GM19239 (cell line): ENCODE data around the gene CLDN20.
"Not testable (repeated sequence)": the region's sequence is repeated elsewhere in the genome, so short reads cannot be mapped to it uniquely, and the experiment has no call there.

Experiments
- DNase-seq: peaks from one replicate; pipeline ENCODE4 v3.0.0; 2011; ENCODE audit warnings: low spot score; ENCODE audit not compliant: insufficient read length
- FAIRE-seq: peaks from 2 replicates; lab custom pipeline; 2011; peaks lifted over from hg19 to GRCh38; lab: Jason Lieb, UNC

Gene CLDN20

GRCh38 chr6:155265843-155266535 lies 2.2 kb downstream of the CLDN20 start:
- FAIRE-seq (no peak), DNase-seq (no peak)

DNA sequence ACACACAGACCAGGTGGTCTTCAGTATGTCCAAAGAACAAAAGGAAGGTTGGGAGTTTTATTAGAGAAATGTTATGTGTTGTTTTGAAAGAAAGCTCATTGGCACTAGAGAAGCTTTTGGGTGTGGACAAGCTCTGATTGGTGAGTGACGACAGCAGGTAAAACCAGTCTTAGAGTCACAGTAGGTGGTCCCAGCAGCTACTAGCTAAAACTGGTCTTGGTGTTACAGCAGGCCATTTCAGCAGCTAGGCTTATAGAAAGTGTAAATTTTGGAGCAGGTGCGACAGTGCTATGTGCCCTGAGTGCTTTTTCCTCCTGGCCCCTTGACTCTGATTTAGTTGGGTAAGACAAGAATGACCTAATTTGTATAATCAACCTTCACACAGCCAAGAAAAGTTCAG lies 3.6 kb downstream of the CLDN20 start:
- DNase-seq = no peak
- no peak for FAIRE-seq

GRCh38 chr6:155268088-155268867 lies 4.5 kb downstream of the CLDN20 start:
- not testable (repeated sequence) for DNase-seq
- peak; percentile 31 for FAIRE-seq

DNA sequence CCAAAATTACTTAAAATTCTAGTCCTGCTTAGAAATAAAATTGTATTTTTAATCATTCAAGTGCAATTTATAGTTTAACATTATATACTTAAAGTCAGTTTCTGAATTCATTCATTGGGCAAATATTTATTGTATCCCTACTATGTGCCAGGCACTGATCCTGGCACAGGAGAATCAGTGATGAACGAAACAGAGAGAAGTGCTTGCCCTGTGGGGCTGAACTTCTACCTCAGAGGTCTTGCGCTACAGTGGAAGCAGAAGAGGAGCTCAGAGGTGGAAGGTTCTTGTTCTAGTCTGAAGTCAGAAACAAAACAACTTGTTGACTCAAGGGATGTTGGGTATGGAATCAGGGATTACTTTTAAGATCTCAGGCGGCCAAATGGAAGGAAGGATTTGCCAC lies 6.0 kb downstream of the CLDN20 start:
- FAIRE-seq (no peak), DNase-seq (no peak)

DNA sequence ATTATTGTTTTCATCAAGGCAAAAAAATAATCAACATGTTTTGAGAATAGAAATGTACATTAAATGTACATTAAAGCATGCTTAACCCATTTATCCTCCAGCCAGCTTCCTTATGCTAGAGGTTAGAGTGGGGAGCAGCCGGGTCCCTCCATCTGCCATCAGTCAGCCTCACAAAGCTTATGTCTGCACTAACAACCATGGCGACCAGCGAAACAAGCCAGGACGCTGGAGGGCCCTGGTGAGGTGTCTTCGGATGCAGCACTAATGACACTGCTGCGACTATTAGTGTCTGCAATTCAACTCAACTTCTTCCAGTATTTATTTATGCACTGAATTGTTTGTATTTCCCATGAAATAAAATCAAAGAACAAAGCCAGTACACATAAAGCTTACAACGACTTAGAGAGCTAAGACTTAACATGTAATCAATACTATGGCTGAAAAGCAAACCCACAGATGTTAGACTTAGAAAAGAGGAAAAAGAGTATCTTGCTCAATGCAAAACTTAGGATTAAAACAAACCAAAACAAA lies 6.8 kb downstream of the CLDN20 start:
- no peak for DNase-seq
- no peak for FAIRE-seq

DNA sequence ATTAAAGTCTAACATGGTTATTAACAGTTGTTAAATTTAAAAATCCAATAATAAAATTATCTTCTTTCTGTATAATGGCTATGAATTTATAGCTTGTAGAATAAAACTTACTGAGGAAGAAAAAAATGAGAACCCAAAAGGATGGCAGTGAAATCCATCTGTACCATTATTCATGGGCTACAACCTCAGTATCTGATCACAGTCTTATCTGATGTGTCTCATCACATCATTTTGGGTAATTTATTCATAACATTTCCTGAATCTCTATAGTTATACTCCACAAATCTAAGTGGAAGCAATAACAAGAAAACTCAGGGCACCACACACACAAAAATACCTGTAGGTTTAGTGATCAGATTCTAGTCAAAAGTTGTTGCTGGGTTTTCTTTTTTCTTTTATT lies 7.3 kb downstream of the CLDN20 start:
- DNase-seq (no peak), FAIRE-seq (no peak)

- no peak for DNase-seq
- FAIRE-seq = no peak
Measured at GRCh38 chr6:155272353-155273232, 8.8 kb downstream of the CLDN20 start.

DNA sequence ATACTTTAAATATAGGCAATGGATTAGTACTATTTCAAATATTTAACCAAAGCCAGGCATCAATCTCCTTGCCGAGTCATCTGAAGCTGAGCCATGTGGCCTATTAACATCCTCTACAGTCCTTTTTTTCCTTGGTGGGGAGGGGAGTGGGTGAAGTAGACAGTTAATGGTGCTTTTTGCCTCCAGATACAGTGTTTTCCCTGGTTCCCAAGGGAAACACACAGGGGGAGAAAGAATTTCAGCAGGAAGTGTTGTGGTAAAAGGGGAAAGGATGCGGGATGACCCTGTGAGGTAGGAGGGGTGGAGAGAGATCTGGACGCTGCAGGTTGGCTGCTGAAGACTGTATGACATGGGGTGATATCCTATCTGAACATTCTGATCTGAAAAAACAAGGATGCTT lies 9.6 kb downstream of the CLDN20 start:
- no peak for FAIRE-seq
- DNase-seq = no peak

- FAIRE-seq (no peak), DNase-seq (no peak)
Measured at GRCh38 chr6:155274106-155274505, 10.3 kb downstream of the CLDN20 start.

GRCh38 chr6:155274533-155274932 lies 10.7 kb downstream of the CLDN20 start:
- no peak for DNase-seq
- no peak for FAIRE-seq

DNA sequence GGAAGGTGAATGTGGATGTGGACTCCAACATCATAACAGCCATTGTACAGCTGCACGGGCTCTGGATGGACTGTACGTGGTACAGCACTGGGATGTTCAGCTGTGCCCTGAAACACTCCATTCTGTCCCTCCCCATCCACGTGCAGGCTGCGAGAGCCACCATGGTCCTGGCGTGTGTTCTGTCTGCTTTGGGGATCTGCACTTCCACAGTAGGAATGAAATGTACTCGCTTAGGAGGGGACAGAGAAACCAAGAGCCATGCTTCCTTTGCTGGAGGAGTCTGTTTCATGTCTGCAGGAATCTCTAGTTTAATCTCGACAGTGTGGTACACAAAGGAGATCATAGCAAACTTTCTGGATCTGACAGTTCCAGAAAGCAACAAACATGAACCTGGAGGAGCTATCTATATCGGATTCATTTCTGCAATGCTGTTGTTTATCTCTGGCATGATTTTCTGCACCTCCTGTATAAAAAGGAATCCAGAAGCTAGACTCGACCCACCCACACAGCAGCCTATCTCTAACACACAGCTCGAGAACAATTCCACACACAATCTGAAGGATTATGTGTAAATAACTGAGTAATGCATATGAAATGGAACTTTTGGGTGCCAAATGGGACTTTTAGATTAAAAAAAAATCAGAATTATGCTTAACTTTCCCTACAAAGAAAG lies 12.1 kb downstream of the CLDN20 start:
- DNase-seq (no peak), FAIRE-seq (no peak)

- DNase-seq (no peak), FAIRE-seq (peak; percentile 42)
Measured at GRCh38 chr6:155276638-155277037, 12.8 kb downstream of the CLDN20 start.

DNA sequence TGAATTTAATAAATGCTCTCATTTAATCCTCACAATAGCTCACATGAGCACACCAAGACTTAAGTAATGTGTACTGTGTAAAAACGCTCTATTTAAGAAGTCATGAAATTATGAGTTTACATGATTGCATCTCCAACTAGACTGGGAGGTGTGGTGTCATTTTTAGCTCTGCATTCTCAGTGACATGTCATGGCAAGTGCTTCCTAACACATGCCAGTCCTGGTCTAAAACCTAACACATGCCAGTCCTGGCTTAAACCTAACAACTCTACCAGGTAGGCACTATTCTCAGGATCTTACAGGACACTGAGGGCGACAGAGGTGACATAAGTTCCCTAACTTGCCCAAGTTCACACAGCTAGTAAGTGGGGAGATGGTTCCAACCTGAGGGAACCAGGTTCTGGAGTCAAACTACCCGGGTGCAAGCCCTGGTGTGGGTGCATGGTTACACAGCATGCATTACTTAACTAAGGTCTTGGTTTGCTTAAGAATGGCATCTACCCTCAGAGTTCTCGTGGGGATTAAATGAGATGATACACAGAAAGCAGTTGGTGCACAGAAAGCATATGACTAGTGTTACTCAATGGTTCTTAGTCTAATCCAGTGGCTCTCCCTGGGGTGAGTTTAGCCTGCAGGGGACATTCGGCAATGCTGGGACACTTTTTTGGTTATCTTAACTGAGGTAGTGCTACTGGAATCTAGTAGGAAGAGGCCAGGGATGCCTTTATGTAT lies 14.7 kb downstream of the CLDN20 start:
- no peak for DNase-seq
- peak; percentile 14 for FAIRE-seq

DNA sequence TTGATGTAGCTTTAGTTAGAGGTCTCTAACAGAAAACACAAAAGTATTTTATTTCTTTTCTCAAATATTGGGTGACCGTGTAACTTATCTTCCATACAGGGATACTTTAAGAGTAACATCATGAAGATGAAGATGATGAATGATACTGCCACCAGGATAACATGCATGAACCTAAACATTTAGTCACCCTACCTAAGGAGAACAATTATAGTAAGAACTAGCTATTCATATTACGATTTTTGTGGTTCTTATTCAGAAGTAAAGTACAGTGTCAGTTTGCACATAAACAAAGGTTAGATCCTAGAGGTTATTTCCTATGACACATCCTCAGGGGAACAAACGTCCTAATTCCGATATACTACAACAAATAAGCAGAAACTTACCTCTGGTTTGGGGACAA lies 21.0 kb downstream of the CLDN20 start:
- FAIRE-seq (peak; percentile 31), DNase-seq (no peak)

GRCh38 chr6:155287762-155288161 lies 23.9 kb downstream of the CLDN20 start:
- no peak for FAIRE-seq
- no peak for DNase-seq

DNA sequence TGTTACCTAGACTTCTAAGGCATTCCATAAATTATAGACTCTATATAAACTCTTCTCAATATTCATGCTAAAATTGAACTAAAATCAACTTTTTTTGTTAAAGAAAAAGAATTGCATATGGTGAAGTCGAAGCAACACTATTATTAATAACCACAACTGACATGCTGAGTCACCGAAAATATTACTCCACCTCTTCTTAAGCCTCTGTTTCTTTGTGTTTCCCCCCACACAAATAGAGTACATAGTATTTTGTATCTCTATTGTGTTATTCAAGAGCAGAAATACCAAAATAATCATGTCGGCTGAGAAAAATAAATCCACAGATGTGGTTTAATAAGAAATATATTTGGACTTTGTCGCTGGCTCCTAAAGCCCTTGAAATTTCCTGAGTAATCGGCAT lies 26.7 kb downstream of the CLDN20 start:
- DNase-seq (no peak), FAIRE-seq (no peak)

- no peak for FAIRE-seq
- no peak for DNase-seq
Measured at GRCh38 chr6:155291291-155291690, 27.5 kb downstream of the CLDN20 start.

DNA sequence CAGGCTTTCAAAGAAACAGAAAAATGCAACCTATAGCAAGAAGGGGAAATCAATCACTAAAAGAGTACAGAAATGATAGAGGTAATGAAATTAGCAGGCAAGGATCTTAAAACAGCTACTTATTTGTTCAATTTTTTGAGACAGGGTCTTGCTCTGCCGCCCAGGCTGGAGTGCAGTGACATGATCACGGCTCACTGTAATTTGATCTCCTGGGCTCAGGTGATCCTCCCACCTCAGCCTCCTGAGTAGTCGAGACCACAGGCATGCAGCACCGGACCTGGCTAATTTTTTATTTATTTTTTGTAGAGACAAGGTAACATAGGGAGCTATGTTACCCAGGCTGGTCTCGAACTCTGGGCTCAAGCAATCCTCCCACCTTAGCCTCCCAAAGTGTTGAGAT lies 28.9 kb downstream of the CLDN20 start:
- no peak for FAIRE-seq
- no peak for DNase-seq

- DNase-seq = no peak
- FAIRE-seq = no peak
Measured at GRCh38 chr6:155297669-155298068, 33.9 kb downstream of the CLDN20 start.
